BE2C (cell line): ENCODE results near the gene IPO9.

Experiments
- DNase-seq: peaks from one replicate; pipeline ENCODE4 v3.0.0-alpha.2; 2020
- H3K27me3 ChIP-seq: fragments of 250-450 bp; sonication (Bioruptor Pico); 2 replicates; pipeline ENCODE4 v1.5.1; 2020; ENCODE audit warnings: mild to moderate bottlenecking
- H3K36me3 ChIP-seq: fragments of 250-450 bp; sonication (Bioruptor Pico); 2 replicates; pipeline ENCODE4 v1.5.1; 2020; ENCODE audit warnings: mild to moderate bottlenecking
- H3K4me1 ChIP-seq: fragments of 250-450 bp; sonication (Bioruptor Pico); 2 replicates; pipeline ENCODE4 v1.5.1; 2020
- H3K4me3 ChIP-seq: 2 replicates; pipeline ENCODE4 v1.5.1; 2011; ENCODE audit warnings: low read depth, low read length
- H3K9me3 ChIP-seq: fragments of 250-450 bp; sonication (Bioruptor Pico); 2 replicates; pipeline ENCODE4 v1.5.1; 2020
- TF ChIP-seq, protein P1 (sequence below): IDR thresholded peaks from 2 replicates; pipeline ENCODE4 v1.5.1; 2012; ENCODE audit warnings: mild to moderate bottlenecking, low read depth, low read length

Gene IPO9

DNA sequence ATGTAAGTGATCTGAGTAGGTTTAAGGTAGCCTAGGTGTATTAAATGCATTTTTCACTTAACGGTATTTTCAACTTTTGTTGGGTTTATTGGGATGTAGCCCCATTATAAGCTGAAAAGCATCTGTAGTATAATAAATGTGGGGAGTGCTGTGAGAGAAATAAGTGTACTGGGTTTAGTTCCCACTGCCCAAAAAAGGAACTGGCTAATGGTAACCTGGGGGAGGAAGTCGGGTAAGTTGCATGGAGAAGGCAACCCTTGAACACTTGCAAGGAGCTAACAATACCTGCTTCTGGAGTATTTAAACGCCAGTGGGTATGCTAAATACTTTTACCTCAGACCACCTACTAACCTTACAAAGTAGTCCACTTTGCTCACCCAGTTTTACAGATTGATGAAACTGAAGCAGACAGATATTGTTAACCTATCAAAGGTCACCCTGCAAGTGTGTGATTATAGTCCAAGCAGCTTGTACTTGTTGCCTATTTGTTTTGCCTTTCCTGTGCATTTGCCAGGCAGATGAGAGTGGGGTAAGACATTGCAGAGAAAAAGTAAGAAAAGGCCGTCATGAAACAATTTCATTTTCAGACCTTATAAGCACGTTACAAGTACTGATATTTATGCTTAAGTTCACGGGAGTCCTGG, 52.1 kb downstream of the IPO9 start:
- H3K27me3 ChIP-seq = no peaks in the 10 kb centered on the region
- no peak for DNase-seq
- peaks cover 4% of the 10 kb centered on the region for H3K36me3 ChIP-seq
- H3K9me3 ChIP-seq = no peaks in the 10 kb centered on the region
- 0 out of 2 replicates have a peak, but pooled peaks cover 3% of the 10 kb centered on the region for H3K4me1 ChIP-seq
- H3K4me3 ChIP-seq = no peak overlapping the region
- TF ChIP-seq, protein P1, sequence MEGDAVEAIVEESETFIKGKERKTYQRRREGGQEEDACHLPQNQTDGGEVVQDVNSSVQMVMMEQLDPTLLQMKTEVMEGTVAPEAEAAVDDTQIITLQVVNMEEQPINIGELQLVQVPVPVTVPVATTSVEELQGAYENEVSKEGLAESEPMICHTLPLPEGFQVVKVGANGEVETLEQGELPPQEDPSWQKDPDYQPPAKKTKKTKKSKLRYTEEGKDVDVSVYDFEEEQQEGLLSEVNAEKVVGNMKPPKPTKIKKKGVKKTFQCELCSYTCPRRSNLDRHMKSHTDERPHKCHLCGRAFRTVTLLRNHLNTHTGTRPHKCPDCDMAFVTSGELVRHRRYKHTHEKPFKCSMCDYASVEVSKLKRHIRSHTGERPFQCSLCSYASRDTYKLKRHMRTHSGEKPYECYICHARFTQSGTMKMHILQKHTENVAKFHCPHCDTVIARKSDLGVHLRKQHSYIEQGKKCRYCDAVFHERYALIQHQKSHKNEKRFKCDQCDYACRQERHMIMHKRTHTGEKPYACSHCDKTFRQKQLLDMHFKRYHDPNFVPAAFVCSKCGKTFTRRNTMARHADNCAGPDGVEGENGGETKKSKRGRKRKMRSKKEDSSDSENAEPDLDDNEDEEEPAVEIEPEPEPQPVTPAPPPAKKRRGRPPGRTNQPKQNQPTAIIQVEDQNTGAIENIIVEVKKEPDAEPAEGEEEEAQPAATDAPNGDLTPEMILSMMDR = no peak

DNA sequence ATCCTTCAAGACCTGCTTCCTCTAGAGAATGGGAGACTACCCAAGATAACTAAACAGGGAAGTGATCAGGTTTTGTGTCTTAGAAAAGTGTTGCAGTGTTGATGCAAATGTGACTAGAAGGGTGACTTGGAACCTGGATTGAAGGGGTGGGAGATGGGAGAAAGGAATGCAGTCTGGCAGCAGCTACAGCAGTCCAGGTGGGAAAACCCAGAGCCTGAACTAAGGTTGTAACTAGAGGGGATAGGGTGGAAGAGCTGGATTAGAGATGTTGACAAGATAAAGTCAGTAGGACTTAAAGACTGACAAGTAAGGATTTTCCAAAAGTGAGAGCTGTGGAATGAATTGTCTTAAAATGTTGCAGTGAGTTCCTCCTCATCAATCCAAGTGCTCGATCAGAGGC, 52.7 kb downstream of the IPO9 start:
- Histone ChIP-seq H3K9me3 (no peaks in the 10 kb centered on the region), H3K4me3 (no peak overlapping the region), H3K27me3 (no peaks in the 10 kb centered on the region), H3K4me1 (0 out of 2 replicates have a peak, but pooled peaks cover 3% of the 10 kb centered on the region), H3K36me3 (no peaks in the 10 kb centered on the region; the same call in 1 of the 2 replicates)
- DNase-seq = no peak
- TF ChIP-seq, protein P1 = no peak

DNA sequence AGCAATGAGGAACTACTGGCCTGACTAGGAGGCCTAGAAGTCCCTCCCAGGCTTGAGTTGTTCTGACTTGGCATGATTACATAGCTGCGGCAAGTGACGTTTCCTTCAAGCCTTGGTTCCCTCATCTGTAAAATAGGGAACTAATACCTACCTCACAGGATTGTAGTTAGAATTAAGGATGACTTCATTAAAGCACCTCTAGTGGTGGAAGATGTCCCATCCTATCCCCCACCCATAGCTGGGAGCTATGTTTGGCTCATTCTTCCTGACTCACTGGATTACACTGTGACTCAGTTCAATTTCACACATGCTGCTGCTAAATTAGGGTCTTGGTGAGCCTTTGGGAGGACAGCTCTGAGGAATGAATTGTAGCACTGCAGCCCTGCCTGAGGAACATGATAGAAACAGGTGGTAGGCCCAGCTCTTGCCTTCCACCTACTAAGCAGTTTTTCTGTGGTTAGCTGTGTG, 53.7 kb downstream of the IPO9 start:
- no peak for DNase-seq
- Histone ChIP-seq H3K4me1 (0 out of 2 replicates have a peak, but pooled peaks cover 3% of the 10 kb centered on the region), H3K9me3 (no peaks in the 10 kb centered on the region), H3K36me3 (no peaks in the 10 kb centered on the region; the same call in 1 of the 2 replicates), H3K27me3 (no peaks in the 10 kb centered on the region), H3K4me3 (no peak overlapping the region)
- TF ChIP-seq, protein P1 = no peak; the same call in 1 of the 2 replicates

DNA sequence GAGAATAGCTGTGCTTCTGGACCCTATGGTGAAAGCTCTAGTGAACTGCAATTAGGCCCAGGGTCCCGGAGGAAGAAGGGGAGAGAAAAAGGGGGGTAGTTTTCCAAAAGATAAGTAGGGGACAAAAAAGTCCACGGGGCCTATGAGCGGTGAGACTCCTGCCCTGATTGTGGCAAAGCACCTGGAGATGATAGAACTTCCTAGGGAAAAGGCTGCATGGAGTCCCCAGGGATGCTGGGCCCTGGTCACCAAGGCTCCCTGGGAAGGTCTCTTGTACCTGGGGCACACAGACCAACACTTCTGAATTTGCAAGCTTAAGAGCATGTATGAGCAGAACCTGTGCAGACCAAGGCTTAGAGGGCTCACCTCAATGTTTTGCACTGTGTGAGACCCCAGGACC, 54.3 kb downstream of the IPO9 start:
- no peaks in the 10 kb centered on the region for H3K27me3 ChIP-seq
- no peaks in the 10 kb centered on the region; the same call in 1 of the 2 replicates for H3K36me3 ChIP-seq
- DNase-seq = no peak
- H3K4me1 ChIP-seq = 0 out of 2 replicates have a peak, but pooled peaks cover 3% of the 10 kb centered on the region
- no peak overlapping the region for H3K4me3 ChIP-seq
- TF ChIP-seq, protein P1 = no peak
- H3K9me3 ChIP-seq = no peaks in the 10 kb centered on the region

DNA sequence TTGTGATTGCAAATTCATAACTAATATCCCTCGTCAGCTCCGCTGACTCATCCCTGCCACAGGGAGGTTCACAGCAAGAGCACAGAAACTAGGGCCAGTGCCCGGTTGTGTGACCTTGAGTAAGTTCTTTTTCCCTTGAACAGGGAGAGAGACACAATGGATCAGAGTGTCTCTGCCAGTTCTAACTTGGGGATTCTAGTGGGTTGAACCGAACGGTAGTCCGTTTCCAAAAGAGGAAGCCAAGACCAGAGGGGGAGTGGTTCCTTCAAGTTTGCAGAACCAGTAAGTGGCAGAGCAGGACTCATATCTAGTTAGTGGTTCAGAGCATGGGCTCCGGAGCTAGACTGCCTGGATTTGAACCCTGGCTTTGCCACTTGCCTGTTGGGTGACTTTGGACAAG, 54.8 kb downstream of the IPO9 start:
- no peak for DNase-seq
- Histone ChIP-seq H3K4me3 (no peak overlapping the region), H3K27me3 (no peaks in the 10 kb centered on the region), H3K36me3 (no peaks in the 10 kb centered on the region), H3K9me3 (no peaks in the 10 kb centered on the region), H3K4me1 (0 out of 2 replicates have a peak, but pooled peaks cover 3% of the 10 kb centered on the region)
- TF ChIP-seq, protein P1 = no peak

DNA sequence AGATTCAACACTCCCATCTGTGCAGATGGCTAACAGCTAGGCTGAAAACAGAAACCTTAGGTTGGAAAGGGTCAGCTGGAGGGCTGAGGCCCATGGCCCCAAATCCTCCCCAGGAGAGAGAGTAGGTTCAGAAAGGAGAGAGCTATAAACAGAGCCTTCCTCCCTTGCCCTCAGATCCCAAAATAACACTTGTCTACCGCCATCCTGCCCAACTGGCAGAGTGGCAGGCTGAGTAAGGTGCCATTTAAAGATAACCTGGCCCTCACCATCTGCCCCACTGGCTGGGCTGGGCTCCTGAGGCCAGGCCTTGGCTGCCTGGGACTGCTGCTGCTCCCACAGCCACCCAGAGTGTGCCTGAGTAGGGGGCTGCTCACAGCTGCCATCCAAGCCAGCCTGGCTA, 55.5 kb downstream of the IPO9 start:
- no peaks in the 10 kb centered on the region for H3K9me3 ChIP-seq
- no peaks in the 10 kb centered on the region for H3K27me3 ChIP-seq
- TF ChIP-seq, protein P1 = no peak
- DNase-seq = no peak
- H3K4me3 ChIP-seq = no peak overlapping the region
- H3K4me1 ChIP-seq = 0 out of 2 replicates have a peak, but pooled peaks cover 3% of the 10 kb centered on the region
- no peaks in the 10 kb centered on the region for H3K36me3 ChIP-seq
